ENCODE measurements around the gene PTPN14. TPM values are rescaled to one million over a fixed set of nuclear protein-coding genes. Genes with fewer than 3 reads are reported as not detected.

Gene PTPN14
- total and polyA plus RNA-seq, 2 of the 8 experiments (the other 6 are each of a cell fraction or from before 2014, with no cell fraction given) = 14.4 to 93.6 TPM

- TF ChIP-seq E2F6 (IDR thresholded peaks at IDR 0.05) = no peak
- TF ChIP-seq USF2 (IDR thresholded peaks at IDR 0.05; ENCODE audit: low read length) = no peak
- no peak for TF ChIP-seq YY1 (IDR thresholded peaks at IDR 0.05; ENCODE audit: low read depth, low read length)
- no peak for TF ChIP-seq GTF2F1 (IDR thresholded peaks at IDR 0.05; ENCODE audit: borderline replicate concordance, low read depth, low read length)
Observed at GRCh38 chr1:214513394-214513793, 38.0 kb downstream of the PTPN14 start (continued).
